SK-N-SH (cell line): ENCODE results near the gene OR2G3.

Experiments used
- CTCF ChIP-seq: fragments of 200-600 bp; sonication (generic); IDR thresholded peaks from 2 replicates; pipeline ENCODE4 v1.6.1; 2017; ENCODE audit warnings: antibody characterized with exemption, mild to moderate bottlenecking, moderate library complexity
- EP300 ChIP-seq, 2 experiments: IDR thresholded peaks; 2 replicates each; pipeline versions ENCODE4 v1.4.0 to v1.6.1; 2012; ENCODE audit warnings: borderline replicate concordance in 1 of 2, low read depth in 1 of 2, low read length in 1 of 2
- TF ChIP-seq, protein P1 (sequence below): IDR thresholded peaks from 2 replicates; pipeline ENCODE4 v1.4.0; 2012; ENCODE audit warnings: low read depth, borderline replicate concordance

DNA sequence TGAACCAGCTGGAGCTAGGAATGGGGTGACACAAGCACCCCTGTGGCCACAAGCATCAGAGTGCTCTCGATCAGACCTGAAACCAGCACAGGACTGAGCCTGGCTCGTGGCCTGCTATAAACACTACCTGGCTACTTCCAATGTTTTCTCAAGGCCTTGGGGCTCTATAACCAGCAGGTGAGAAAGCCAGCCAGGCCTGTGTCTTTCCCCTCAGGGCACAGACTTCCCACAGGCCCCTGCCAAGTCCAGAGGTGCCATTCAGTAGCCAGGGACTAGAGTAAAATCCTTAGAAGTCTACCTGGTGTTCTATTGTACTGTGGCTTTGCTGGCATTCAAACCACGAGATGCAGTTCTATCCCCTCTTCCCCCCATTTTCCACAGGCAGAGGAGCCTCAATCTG lies 22.6 kb downstream of the OR2G3 start:
- TF ChIP-seq, protein P1, sequence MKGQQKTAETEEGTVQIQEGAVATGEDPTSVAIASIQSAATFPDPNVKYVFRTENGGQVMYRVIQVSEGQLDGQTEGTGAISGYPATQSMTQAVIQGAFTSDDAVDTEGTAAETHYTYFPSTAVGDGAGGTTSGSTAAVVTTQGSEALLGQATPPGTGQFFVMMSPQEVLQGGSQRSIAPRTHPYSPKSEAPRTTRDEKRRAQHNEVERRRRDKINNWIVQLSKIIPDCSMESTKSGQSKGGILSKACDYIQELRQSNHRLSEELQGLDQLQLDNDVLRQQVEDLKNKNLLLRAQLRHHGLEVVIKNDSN = no peak
- TF ChIP-seq CTCF (no peak), EP300 (IDR thresholded peaks at IDR 0.05; ENCODE audit: borderline replicate concordance in 1 of 2, low read depth in 1 of 2, low read length in 1 of 2) (no peak)
